Natural killer cell treated with Interleukin-12 subunit alpha and Interleukin-12 subunit beta and Interleukin-15 and Interleukin-18, amount 100 ng/mL, for 72 hours (primary cell): ENCODE results near the gene SPRR2G. TPM values are rescaled to one million over a fixed set of nuclear protein-coding genes. Genes with fewer than 3 reads are reported as not detected.
"Not testable (repeated sequence)": the region's sequence is repeated elsewhere in the genome, so short reads cannot be mapped to it uniquely, and the experiment has no call there.

ENCODE experiments used
- ATAC-seq, 2 donors: fragments of 150-1000 bp; cut with Tn5 transposase in 1 of 2; sonication (Bioruptor Pico), chemical (Tn5 transposase) in 1 of 2; 2 replicates each; pipeline ENCODE4 v1.10.0; 2021
- DNase-seq: peaks from one replicate; pipeline ENCODE4 v3.0.0; 2022; ENCODE audit warnings: low spot score
- H3K27ac Mint-ChIP-seq, 2 donors: 1 replicate in 1 of 2; 2 replicates in 1 of 2; pipeline ENCODE4 v1.8.0; 2022; ENCODE audit warnings: mixed read lengths in 2 of 2, mild to moderate bottlenecking in 1 of 2, moderate library complexity in 1 of 2
- H3K27me3 Mint-ChIP-seq, 2 donors: 1 replicate in 1 of 2; 2 replicates in 1 of 2; pipeline ENCODE4 v1.8.0; 2022; ENCODE audit warnings: mixed read lengths in 2 of 2
- H3K36me3 Mint-ChIP-seq: one replicate; pipeline ENCODE4 v1.8.0; 2022; ENCODE audit warnings: mixed read lengths
- H3K4me1 Mint-ChIP-seq, 2 donors: 1 replicate in 1 of 2; 2 replicates in 1 of 2; pipeline ENCODE4 v1.8.0; 2022; ENCODE audit warnings: low read depth in 2 of 2, mixed read lengths in 2 of 2, mild to moderate bottlenecking in 1 of 2
- H3K4me3 Mint-ChIP-seq: one replicate; pipeline ENCODE4 v1.8.0; 2022; ENCODE audit warnings: mixed read lengths
- H3K9me3 Mint-ChIP-seq: 2 replicates; pipeline ENCODE4 v1.8.0; 2022; ENCODE audit warnings: mixed read lengths
- total RNA-seq, 2 donors: library from RNA; stranded (reverse); gene quantifications; one replicate each; pipeline ENCODE4 v1.2.3, GENCODE V29; 2022

SPRR2G gene
- total RNA-seq, 2 donors from 2014 or later = not detected

DNA sequence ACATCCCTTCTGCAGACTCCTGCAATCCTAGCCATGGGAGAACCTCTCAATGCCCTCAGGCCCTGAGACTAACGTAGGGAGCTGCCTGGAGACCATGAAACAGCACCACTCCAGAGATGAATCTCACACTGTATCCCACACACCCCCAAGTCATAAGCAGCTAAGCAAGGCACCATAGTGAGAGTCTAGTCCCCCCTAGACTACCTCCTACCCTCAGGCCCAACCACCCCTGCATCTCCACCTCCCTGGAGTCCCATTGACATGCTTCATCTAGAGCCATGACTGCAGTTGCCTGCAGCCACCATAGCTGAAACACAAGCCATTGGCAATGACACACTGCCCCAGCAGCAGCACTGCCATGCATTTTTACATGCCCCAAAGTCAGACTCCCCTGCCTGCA, 17.4 kb downstream of the SPRR2G start:
- no peak overlapping the region for H3K27ac Mint-ChIP-seq
- H3K4me1 Mint-ChIP-seq = no peaks in the 10 kb centered on the region
- H3K4me3 Mint-ChIP-seq = no peak overlapping the region
- peak in 1 of 2 donors; percentile 57 for ATAC-seq
- peaks cover 31 to 58% of the 10 kb centered on the region in 2 donors for H3K27me3 Mint-ChIP-seq
- H3K9me3 Mint-ChIP-seq = no peaks in the 10 kb centered on the region
- DNase-seq = no peak
- no peaks in the 10 kb centered on the region for H3K36me3 Mint-ChIP-seq

DNA sequence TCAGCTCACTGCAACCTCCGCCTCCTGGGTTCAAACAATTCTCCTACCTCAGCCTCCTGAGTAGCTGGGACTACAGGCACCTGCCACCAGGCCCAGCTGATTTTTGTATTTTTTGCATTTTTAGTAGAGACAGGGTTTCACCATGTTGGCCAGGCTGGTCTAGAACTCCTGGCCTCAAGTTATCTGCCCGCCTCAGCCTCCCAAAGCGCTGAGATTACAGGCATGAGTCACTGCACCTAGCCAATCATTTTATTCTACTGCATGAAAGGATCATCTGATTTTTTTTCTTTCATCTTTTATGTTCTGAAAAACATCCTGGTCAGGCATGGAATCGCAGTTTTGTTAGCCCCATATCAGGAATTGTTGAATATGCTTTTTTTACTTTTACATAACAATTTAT, 22.0 kb downstream of the SPRR2G start:
- H3K4me3 Mint-ChIP-seq, DNase-seq, H3K9me3 Mint-ChIP-seq, ATAC-seq, H3K27ac Mint-ChIP-seq, H3K4me1 Mint-ChIP-seq, H3K36me3 Mint-ChIP-seq: not testable (repeated sequence)
- peaks cover 23 to 38% of the 10 kb centered on the region in 2 donors for H3K27me3 Mint-ChIP-seq

DNA sequence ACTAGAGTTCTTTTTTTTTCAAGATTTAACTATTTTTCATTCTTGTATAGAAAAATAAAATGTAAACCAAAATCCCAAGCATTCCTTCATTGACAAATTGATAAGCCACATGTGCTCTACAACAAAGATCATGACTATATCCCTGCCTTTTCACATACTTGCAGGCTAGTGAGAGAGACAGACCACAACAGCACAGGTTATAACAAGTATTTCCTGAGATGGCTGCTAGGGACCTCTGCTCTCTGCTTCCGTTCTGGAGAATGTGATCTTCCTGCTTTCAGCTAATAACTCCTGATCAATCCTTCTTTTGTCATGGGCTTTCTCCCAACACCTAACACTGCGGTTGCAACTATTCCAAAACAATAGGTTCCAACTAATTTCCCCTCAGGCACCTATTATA, 23.4 kb downstream of the SPRR2G start:
- H3K9me3 Mint-ChIP-seq = peaks cover 6% of the 10 kb centered on the region
- H3K4me1 Mint-ChIP-seq = no peaks in the 10 kb centered on the region
- ATAC-seq (no peak), DNase-seq (no peak)
- no peak overlapping the region for H3K27ac Mint-ChIP-seq
- H3K36me3 Mint-ChIP-seq = no peaks in the 10 kb centered on the region
- no peak overlapping the region for H3K4me3 Mint-ChIP-seq
- peaks cover 26 to 38% of the 10 kb centered on the region in 2 donors for H3K27me3 Mint-ChIP-seq

DNA sequence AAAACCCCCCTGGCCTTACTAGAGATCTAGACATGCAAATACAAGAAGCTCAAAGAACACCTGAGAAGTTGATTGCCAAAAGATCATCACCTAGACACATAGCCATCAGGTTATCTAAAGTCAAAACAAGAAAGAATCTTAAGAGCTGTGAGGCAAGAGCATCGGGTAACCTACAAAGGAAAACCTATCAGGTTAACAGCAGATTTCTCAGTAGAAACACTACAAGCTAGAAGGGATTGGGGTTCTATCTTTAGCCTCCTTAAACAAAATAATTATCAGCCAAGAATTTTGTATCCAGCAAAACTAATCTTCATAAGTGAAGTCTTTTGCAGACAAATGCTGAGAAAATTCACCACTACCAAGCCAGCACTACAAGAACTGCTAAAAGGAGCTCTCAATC, 25.2 kb downstream of the SPRR2G start:
- H3K9me3 Mint-ChIP-seq = peaks cover 6% of the 10 kb centered on the region
- peaks cover 24 to 33% of the 10 kb centered on the region in 2 donors for H3K27me3 Mint-ChIP-seq
- no peak overlapping the region for H3K27ac Mint-ChIP-seq
- no peaks in the 10 kb centered on the region for H3K36me3 Mint-ChIP-seq
- H3K4me1 Mint-ChIP-seq = no peaks in the 10 kb centered on the region
- ATAC-seq = no peak
- DNase-seq = no peak
- no peak overlapping the region for H3K4me3 Mint-ChIP-seq

- ATAC-seq, H3K36me3 Mint-ChIP-seq, H3K27ac Mint-ChIP-seq, H3K4me3 Mint-ChIP-seq, H3K9me3 Mint-ChIP-seq, H3K4me1 Mint-ChIP-seq, DNase-seq: not testable (repeated sequence)
- peaks cover 21 to 36% of the 10 kb centered on the region in 2 donors for H3K27me3 Mint-ChIP-seq
Observed at GRCh38 chr1:153123793-153124192, 26.9 kb downstream of the SPRR2G start.

DNA sequence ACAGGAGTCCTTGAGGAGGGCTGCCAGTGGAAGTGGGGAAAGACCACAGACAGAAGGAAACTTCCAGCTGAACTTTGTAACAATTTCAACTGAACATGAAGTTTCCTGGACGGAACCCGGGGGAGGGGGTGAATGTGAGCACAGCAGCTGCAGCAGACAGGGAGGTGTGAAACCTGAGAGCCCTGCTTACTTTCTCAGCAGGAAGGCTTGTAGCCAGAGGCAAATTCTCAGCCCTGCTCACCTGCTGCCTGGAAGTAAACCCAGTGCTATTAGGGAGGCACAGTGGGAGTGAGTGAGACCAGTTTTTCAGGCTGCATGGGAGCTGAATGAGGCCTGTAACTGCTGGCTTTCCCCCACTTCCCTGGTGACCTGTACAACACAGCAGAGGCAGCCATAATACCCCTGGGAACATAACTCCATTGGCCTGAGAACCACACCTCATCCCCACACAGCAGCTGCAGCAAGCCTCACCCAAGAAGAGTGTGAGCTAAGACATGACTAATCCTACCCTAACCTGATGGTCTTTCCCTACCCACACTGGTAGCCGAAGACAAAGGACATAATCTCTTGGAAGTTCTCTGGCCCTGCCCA, 27.8 kb downstream of the SPRR2G start:
- Mint-ChIP-seq H3K36me3 (no peaks in the 10 kb centered on the region), H3K9me3 (peaks cover 6% of the 10 kb centered on the region), H3K4me1 (no peaks in the 10 kb centered on the region), H3K4me3 (no peak overlapping the region), H3K27ac (no peak overlapping the region), H3K27me3 (peaks cover 23 to 38% of the 10 kb centered on the region in 2 donors)
- ATAC-seq (no peak), DNase-seq (no peak)

DNA sequence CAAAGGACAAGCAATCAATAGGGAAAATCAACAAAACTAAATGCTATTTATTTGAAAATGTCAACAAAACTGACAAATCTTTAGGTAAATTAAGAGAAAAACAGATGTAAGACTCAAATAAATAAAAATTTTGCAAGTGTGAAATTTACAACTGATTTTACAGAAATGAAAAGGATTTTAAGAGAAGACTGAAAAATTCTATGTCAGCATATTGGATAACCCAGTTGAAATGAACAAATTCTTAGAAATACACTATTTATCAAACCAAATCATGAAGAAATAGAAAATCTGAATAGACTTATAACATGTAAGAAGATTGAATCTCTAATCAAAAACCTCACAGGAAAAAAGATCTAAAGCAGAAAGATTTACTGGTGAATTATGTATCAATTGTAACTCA, 29.7 kb downstream of the SPRR2G start:
- H3K9me3 Mint-ChIP-seq = peaks cover 6% of the 10 kb centered on the region
- H3K4me3 Mint-ChIP-seq = no peak overlapping the region
- ATAC-seq = no peak
- H3K27ac Mint-ChIP-seq = no peak overlapping the region
- H3K36me3 Mint-ChIP-seq = no peaks in the 10 kb centered on the region
- no peak for DNase-seq
- no peaks in the 10 kb centered on the region for H3K4me1 Mint-ChIP-seq
- peaks cover 29 to 38% of the 10 kb centered on the region in 2 donors for H3K27me3 Mint-ChIP-seq

DNA sequence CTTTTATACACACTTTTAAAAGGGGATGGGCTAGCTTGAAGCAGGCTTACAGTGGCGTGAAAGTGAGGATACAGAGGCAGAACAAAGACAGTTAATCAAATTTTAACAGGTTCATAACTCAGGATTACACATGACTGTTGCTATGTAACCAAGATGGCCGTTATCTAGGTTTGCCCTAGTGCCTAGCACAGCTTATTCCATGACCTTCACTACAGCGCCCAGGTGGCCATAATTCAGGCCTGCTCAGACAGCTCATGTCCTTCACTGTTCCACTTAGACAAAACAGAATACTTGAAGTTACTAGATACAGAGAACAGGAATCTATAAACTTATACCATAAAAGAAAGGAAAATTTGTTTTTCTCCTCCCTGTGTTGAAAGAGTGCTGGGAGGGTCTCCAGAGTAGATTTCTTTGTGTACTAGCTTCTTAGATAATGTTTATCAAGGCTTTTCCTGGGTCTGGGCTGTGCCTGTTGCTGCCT, 31.2 kb downstream of the SPRR2G start:
- Mint-ChIP-seq H3K4me3 (no peak overlapping the region), H3K9me3 (no peaks in the 10 kb centered on the region), H3K27ac (no peak overlapping the region), H3K27me3 (peaks cover 31 to 41% of the 10 kb centered on the region in 2 donors), H3K36me3 (no peaks in the 10 kb centered on the region), H3K4me1 (no peaks in the 10 kb centered on the region)
- ATAC-seq (no peak), DNase-seq (no peak)

DNA sequence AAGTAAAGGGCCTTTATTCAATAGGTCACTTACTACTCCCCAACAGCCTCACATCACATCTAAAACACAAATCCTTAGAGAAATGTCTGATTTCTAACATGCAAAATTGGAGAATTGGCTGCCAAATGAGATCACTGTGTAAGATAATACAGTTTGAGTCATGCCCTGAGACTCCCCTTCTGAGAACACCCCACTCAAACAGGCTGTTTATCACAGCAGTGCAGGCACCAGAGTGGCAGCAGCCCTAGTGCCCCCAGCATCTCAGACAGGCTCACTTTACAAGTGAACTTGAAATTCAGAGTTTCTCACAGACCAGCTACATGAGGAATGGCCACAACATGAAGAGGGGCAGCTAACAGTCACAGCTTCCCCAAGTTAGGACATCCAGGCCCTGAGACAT, 35.4 kb downstream of the SPRR2G start:
- H3K4me3 Mint-ChIP-seq, H3K27ac Mint-ChIP-seq, H3K36me3 Mint-ChIP-seq, ATAC-seq, H3K4me1 Mint-ChIP-seq, DNase-seq, H3K9me3 Mint-ChIP-seq: not testable (repeated sequence)
- peaks cover 32 to 45% of the 10 kb centered on the region in 2 donors for H3K27me3 Mint-ChIP-seq

DNA sequence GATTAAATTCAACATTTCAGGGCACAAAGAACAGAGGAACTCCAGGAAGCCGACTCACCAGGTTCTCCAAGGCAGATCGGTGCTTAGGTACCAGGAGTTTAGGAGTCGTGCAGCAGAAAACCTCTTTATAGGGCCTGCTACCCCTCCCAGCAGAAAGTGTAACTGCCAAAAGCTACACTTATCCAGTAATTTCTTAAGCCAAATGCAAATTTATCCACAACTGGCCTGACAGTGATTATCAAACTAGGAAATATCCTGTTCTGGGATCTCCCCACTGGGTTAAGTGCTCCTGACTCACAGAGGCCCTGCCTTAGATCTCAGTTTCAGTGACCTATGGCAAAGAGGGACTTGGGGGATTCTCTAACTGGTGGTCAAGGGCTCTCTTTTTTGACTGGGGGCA, 37.3 kb downstream of the SPRR2G start, which contains the start of gene SPRR2F:
TSS of gene SPRR2F (minus strand) at position 101 of the 400 bp plus-strand sequence. CDS start 783 bp downstream, outside the sequence.
- ATAC-seq (no peak), DNase-seq (no peak)
- no peak within 1 kb of the TSS for H3K27ac Mint-ChIP-seq
- no peak within 1 kb of the TSS for H3K4me3 Mint-ChIP-seq
- H3K36me3 Mint-ChIP-seq = no peaks in the 10 kb centered on the region
- H3K9me3 Mint-ChIP-seq = no peaks in the 10 kb centered on the region
- peaks cover 29 to 33% of the 10 kb centered on the region in 2 donors for H3K27me3 Mint-ChIP-seq
- no peaks in the 10 kb centered on the region for H3K4me1 Mint-ChIP-seq

DNA sequence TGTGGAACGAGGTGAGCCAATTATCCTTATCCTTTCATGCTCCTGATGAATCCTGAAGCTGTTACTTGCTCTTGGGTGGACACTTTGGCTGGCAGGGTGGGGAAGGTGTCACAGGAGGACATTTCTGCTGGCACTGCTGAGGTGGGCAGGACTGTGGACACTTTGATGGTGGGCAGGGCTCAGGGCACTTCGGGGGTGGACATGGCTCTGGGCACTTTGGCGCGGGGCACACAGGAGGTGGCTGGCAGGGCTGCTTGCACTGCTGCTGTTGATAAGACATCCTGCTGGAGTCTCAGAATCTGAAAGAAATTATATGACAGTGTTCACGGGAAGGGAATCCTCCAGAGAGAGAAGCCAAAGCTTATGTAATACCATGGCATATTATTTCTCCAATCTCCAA, 38.2 kb downstream of the SPRR2G start:
- DNase-seq, H3K4me3 Mint-ChIP-seq, ATAC-seq, H3K27ac Mint-ChIP-seq, H3K4me1 Mint-ChIP-seq, H3K36me3 Mint-ChIP-seq, H3K9me3 Mint-ChIP-seq: not testable (repeated sequence)
- H3K27me3 Mint-ChIP-seq = peaks cover 23 to 43% of the 10 kb centered on the region in 2 donors

- no peak for ATAC-seq
- Mint-ChIP-seq H3K27ac (no peak overlapping the region), H3K27me3 (peaks cover 30 to 38% of the 10 kb centered on the region in 2 donors), H3K9me3 (no peaks in the 10 kb centered on the region), H3K4me3 (no peak overlapping the region), H3K4me1 (no peaks in the 10 kb centered on the region), H3K36me3 (no peaks in the 10 kb centered on the region)
- DNase-seq = no peak
Observed at GRCh38 chr1:153100245-153100644, 50.4 kb downstream of the SPRR2G start.
